Measurements from ENCODE around the gene PCDHB4. TPM values are rescaled to one million over a fixed set of nuclear protein-coding genes. Genes with fewer than 3 reads are reported as not detected.
"Not testable (repeated sequence)": the region's sequence is repeated elsewhere in the genome, so short reads cannot be mapped to it uniquely, and the experiment has no call there.

Gene PCDHB4
- total and polyA plus RNA-seq, 2 donors (not counting 3 experiments of a cell fraction or from before 2014, with no cell fraction given): 0.10 TPM; not detected in 1

DNA sequence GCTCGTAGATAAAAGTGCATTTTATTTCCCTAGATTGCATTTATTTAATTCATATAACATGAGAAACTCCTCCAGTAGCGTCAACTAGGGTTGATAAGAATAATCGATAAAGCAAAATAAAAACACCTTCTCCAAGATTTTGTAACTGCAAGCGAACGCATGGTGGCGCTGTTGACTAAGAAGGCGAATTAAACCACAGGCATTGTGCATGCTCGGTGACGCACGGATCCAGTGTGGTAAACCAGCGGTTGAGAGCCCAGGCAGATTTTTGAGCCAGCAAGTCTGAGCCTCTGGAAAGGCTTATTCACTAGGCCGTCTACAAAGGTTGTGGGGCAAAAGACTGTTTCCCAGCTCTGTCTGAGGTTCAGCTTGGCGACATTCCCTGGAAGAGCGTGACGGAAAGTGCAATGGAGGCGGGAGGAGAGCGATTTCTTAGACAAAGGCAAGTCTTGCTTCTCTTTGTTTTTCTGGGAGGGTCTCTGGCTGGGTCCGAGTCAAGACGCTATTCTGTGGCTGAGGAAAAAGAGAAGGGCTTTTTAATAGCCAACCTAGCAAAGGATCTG is 21.3 kb upstream of the PCDHB4 start, which contains the start of gene PCDHB3:
Gene PCDHB3, plus strand, starts transcription at position 231 of the 563 bp plus-strand sequence. Its CDS starts 177 bp downstream, at position 408.
- no TSS peak for BruUV-seq (replicated peaks)
- Histone ChIP-seq H2AFZ (ENCODE audit: low read depth, low read length) (no peak within 1 kb of the TSS), H3K36me3 (ENCODE audit: control insufficient read depth in 2 of 2, extremely low read depth in 1 of 2, insufficient read depth in 2 of 2, low read length in 2 of 2) (no peaks in the 10 kb centered on the region), H3K4me3 (replicated peaks in 1 of 3; ENCODE audit: insufficient read depth in 1 of 3, low read depth in 1 of 3, low read length in 3 of 3) (no peak within 1 kb of the TSS), H4K20me1 (replicated peaks; ENCODE audit: control insufficient read depth, extremely low read depth, insufficient read depth, low read length) (no peaks in the 10 kb centered on the region), H3K4me1 (ENCODE audit: control insufficient read depth, extremely low read depth, insufficient read depth, low read length) (no peaks in the 10 kb centered on the region), H3K9me1 (replicated peaks; ENCODE audit: control insufficient read depth, extremely low read depth, insufficient read depth, low read length) (no peaks in the 10 kb centered on the region), H3K9me3 (replicated peaks; ENCODE audit: control insufficient read depth, insufficient read depth, low read length) (no peaks in the 10 kb centered on the region), H3K79me2 (ENCODE audit: control insufficient read depth, insufficient read depth, low read length) (no peaks in the 10 kb centered on the region), H3K27ac (ENCODE audit: insufficient read depth, low read depth, low read length) (no peak within 1 kb of the TSS), H3K9ac (replicated peaks; ENCODE audit: extremely low read depth, insufficient read depth, low read length) (no peak within 1 kb of the TSS), H3K27me3 (ENCODE audit: control insufficient read depth in 2 of 2, insufficient read depth in 2 of 2, low read length in 2 of 2) (peaks cover 0 to 1% of the 10 kb centered on the region in 2 experiments), H3K4me2 (ENCODE audit: insufficient read depth, low read length) (no peak within 1 kb of the TSS)
- FAIRE-seq (no peak), DNase-seq (ENCODE audit: low read depth, low spot score) (peak; percentile 21)
- dilution Hi-C loops (cut with MboI; ENCODE audit: extremely low pct_ligation_motif_present, low sequenced_read_pairs) (no loop called here), intact Hi-C loops (cut with micrococcal nuclease) (no loop called here)
- POLR2A ChIA-PET: no interaction called here
- no peak for TF ChIP-seq EZH2 (IDR thresholded peaks at IDR 0.05; ENCODE audit: borderline replicate concordance, low read depth, low read length, severe bottlenecking)
- peak; percentile 14 to 17 for TF ChIP-seq CTCF (IDR thresholded peaks at IDR 0.05; ENCODE audit: extremely low read depth in 1 of 2, insufficient read depth in 1 of 2, low read depth in 1 of 2, low read length in 2 of 2)
- TF ChIP-seq MYC (IDR thresholded peaks at IDR 0.05; ENCODE audit: low read depth, low read length): no peak
- CTCF ChIA-PET: no interaction called here

DNA sequence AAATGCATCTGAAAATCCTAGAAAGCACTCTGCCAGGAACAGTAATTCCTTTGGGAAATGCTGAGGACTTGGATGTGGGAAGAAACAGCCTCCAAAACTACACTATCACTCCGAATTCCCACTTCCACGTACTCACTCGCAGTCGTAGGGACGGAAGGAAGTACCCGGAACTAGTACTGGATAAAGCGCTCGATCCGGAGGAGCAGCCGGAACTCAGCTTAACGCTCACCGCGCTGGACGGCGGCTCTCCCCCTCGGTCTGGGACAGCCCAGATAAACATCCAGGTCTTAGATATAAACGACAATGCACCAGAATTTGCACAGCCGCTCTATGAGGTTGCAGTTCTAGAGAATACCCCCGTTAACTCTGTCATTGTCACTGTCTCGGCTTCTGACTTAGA is 20.6 kb upstream of the PCDHB4 start:
- H3K9me1 ChIP-seq (replicated peaks; ENCODE audit: control insufficient read depth, extremely low read depth, insufficient read depth, low read length): no peaks in the 10 kb centered on the region
- ChIA-PET CTCF (no interaction called here), POLR2A (no interaction called here)
- intact Hi-C loops (cut with micrococcal nuclease) (no loop called here), dilution Hi-C loops (cut with MboI; ENCODE audit: extremely low pct_ligation_motif_present, low sequenced_read_pairs) (no loop called here)
- no peaks in the 10 kb centered on the region for H3K36me3 ChIP-seq (ENCODE audit: control insufficient read depth in 2 of 2, extremely low read depth in 1 of 2, insufficient read depth in 2 of 2, low read length in 2 of 2)
- TF ChIP-seq MYC (IDR thresholded peaks at IDR 0.05; ENCODE audit: low read depth, low read length): no peak
- no peak for TF ChIP-seq CTCF (IDR thresholded peaks at IDR 0.05; ENCODE audit: extremely low read depth in 1 of 2, insufficient read depth in 1 of 2, low read depth in 1 of 2, low read length in 2 of 2)
- TF ChIP-seq POLR2AphosphoS5 (IDR thresholded peaks at IDR 0.05; ENCODE audit: insufficient read depth, low read depth, low read length): no peak
- no peak for TF ChIP-seq GATA2 (IDR thresholded peaks at IDR 0.05; ENCODE audit: insufficient read depth, insufficient read length, low read depth, low read length)
- BruUV-seq (replicated peaks): no TSS peak
- FAIRE-seq: no peak
- no peak overlapping the region for H2AFZ ChIP-seq (ENCODE audit: low read depth, low read length)
- no peak overlapping the region for H3K4me3 ChIP-seq (replicated peaks in 1 of 3; ENCODE audit: insufficient read depth in 1 of 3, low read depth in 1 of 3, low read length in 3 of 3)
- H3K9ac ChIP-seq (replicated peaks; ENCODE audit: extremely low read depth, insufficient read depth, low read length): no peak overlapping the region
- no peak overlapping the region for H3K4me2 ChIP-seq (ENCODE audit: insufficient read depth, low read length)
- H3K9me3 ChIP-seq (replicated peaks; ENCODE audit: control insufficient read depth, insufficient read depth, low read length): no peaks in the 10 kb centered on the region
- no peaks in the 10 kb centered on the region for H4K20me1 ChIP-seq (replicated peaks; ENCODE audit: control insufficient read depth, extremely low read depth, insufficient read depth, low read length)
- no peak overlapping the region for H3K27ac ChIP-seq (ENCODE audit: insufficient read depth, low read depth, low read length)
- H3K27me3 ChIP-seq (ENCODE audit: control insufficient read depth in 2 of 2, insufficient read depth in 2 of 2, low read length in 2 of 2): no peaks in the 10 kb centered on the region
- no peak for DNase-seq (ENCODE audit: low read depth, low spot score)
- H3K79me2 ChIP-seq (ENCODE audit: control insufficient read depth, insufficient read depth, low read length): no peaks in the 10 kb centered on the region
- no peaks in the 10 kb centered on the region for H3K4me1 ChIP-seq (ENCODE audit: control insufficient read depth, extremely low read depth, insufficient read depth, low read length)

DNA sequence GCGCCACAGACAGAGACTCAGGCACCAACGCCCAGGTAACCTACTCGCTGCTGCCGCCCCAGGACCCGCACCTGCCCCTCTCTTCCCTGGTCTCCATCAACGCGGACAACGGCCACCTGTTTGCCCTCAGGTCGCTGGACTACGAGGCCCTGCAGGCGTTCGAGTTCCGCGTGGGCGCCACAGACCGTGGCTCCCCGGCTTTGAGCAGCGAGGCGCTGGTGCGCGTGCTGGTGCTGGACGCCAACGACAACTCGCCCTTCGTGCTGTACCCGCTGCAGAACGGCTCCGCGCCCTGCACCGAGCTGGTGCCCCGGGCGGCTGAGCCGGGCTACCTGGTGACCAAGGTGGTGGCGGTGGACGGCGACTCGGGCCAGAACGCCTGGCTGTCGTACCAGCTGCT is 19.5 kb upstream of the PCDHB4 start:
- dilution Hi-C loops (cut with MboI; ENCODE audit: extremely low pct_ligation_motif_present, low sequenced_read_pairs); H3K4me1 ChIP-seq (ENCODE audit: control insufficient read depth, extremely low read depth, insufficient read depth, low read length); H3K79me2 ChIP-seq (ENCODE audit: control insufficient read depth, insufficient read depth, low read length); BruUV-seq (replicated peaks); H3K9me1 ChIP-seq (replicated peaks; ENCODE audit: control insufficient read depth, extremely low read depth, insufficient read depth, low read length); DNase-seq (ENCODE audit: low read depth, low spot score); H3K27ac ChIP-seq (ENCODE audit: insufficient read depth, low read depth, low read length); POLR2A ChIA-PET; H3K4me3 ChIP-seq (replicated peaks in 1 of 3; ENCODE audit: insufficient read depth in 1 of 3, low read depth in 1 of 3, low read length in 3 of 3); H3K9me3 ChIP-seq (replicated peaks; ENCODE audit: control insufficient read depth, insufficient read depth, low read length); H3K4me2 ChIP-seq (ENCODE audit: insufficient read depth, low read length); H2AFZ ChIP-seq (ENCODE audit: low read depth, low read length); CTCF ChIA-PET; H3K9ac ChIP-seq (replicated peaks; ENCODE audit: extremely low read depth, insufficient read depth, low read length); intact Hi-C loops (cut with micrococcal nuclease); H3K36me3 ChIP-seq (ENCODE audit: control insufficient read depth in 2 of 2, extremely low read depth in 1 of 2, insufficient read depth in 2 of 2, low read length in 2 of 2); H3K27me3 ChIP-seq (ENCODE audit: control insufficient read depth in 2 of 2, insufficient read depth in 2 of 2, low read length in 2 of 2); FAIRE-seq; H4K20me1 ChIP-seq (replicated peaks; ENCODE audit: control insufficient read depth, extremely low read depth, insufficient read depth, low read length): not testable (repeated sequence)

Data from endothelial cell of umbilical vein (primary cell).